ENCODE results near the gene CHAT.

CHAT gene

DNA sequence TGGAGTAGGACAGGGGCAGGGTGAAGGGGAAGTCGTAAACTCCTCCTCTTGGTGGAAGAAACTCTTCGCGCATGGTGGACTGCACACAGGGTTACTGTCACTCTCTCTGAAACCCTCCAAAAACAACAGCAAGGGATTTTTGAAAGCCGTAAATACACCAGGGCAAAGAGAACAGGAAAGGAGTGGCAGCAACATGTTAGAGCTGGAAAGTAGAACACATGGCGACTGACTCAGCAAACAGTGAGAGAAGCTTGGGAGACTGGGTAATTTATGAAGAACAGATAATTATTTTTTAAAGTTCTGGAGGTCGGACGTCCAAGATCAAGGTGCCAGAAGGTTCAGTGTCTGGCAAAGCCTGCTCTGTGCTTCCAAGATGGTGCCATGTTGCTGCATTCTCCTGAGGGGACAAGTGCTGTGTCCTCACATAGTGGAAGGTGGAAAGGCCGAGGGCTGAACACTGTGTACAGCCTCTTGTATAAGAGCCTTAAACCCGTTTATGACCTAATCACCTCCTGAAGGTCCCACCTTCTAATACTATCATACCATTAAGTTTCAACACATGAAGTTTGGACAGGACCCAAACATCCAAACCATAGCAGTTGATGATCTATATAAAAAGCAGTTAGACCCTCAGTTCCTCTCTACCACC is 43.1 kb downstream of the CHAT start:
- H3K27ac ChIP-seq: no peak overlapping the region
- TF ChIP-seq, protein P1, sequence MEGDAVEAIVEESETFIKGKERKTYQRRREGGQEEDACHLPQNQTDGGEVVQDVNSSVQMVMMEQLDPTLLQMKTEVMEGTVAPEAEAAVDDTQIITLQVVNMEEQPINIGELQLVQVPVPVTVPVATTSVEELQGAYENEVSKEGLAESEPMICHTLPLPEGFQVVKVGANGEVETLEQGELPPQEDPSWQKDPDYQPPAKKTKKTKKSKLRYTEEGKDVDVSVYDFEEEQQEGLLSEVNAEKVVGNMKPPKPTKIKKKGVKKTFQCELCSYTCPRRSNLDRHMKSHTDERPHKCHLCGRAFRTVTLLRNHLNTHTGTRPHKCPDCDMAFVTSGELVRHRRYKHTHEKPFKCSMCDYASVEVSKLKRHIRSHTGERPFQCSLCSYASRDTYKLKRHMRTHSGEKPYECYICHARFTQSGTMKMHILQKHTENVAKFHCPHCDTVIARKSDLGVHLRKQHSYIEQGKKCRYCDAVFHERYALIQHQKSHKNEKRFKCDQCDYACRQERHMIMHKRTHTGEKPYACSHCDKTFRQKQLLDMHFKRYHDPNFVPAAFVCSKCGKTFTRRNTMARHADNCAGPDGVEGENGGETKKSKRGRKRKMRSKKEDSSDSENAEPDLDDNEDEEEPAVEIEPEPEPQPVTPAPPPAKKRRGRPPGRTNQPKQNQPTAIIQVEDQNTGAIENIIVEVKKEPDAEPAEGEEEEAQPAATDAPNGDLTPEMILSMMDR (conservative IDR thresholded peaks at IDR 0.05): no peak

DNA sequence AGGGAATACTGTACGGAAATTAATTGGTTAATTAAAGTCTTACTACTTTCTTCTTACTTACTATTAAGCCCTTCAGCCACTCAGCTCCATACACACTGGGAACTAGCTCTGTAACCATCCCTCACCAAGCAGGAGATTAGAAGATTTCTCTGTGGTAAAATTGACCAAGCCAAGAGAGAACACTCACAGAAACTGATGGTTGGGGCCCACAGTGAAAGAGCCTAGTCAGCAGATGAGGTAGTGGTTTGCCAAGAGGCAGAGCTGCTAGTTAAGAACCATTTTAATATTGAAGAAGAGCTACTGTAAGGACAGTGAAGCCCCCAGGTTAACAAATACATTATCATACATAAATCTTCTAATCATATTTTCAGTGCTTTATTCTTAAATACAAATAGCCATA is 43.8 kb downstream of the CHAT start:
- TF ChIP-seq, protein P1 (conservative IDR thresholded peaks at IDR 0.05): no peak
- H3K27ac ChIP-seq: no peak overlapping the region

DNA sequence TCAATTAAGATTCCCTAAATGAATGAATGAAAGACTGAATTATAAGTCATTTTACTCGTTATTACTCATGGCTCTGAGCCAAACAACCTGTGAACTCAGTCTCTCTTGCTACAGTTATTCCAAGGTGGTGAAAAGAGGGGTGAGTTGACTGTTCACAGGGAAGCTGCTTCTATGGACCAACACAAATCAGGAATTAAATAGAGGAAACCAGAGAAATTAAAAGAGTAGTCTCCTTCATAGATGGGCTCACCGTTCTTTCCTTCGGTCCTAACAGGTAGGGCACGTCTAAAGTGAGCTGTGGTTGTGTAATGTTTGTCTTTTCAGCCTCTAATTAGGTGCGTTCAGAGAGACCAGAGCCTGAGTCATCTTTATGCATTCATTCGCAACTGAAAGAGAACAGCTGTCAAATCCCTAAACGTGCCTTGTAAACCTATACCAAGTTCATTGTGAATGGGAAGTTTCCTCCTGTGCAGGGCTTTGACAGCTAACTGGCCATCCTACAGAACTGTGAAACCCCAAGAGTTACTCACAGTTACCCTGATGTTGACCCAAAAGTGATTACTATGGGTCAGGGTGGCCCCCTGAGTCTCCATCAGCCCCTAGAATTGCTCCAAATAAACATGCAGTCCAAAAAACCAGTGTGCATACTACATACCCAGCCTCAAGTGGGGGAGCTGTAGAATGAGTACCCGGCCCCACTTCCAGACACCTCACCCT is 47.5 kb downstream of the CHAT start:
- TF ChIP-seq, protein P1 (conservative IDR thresholded peaks at IDR 0.05): no peak

DNA sequence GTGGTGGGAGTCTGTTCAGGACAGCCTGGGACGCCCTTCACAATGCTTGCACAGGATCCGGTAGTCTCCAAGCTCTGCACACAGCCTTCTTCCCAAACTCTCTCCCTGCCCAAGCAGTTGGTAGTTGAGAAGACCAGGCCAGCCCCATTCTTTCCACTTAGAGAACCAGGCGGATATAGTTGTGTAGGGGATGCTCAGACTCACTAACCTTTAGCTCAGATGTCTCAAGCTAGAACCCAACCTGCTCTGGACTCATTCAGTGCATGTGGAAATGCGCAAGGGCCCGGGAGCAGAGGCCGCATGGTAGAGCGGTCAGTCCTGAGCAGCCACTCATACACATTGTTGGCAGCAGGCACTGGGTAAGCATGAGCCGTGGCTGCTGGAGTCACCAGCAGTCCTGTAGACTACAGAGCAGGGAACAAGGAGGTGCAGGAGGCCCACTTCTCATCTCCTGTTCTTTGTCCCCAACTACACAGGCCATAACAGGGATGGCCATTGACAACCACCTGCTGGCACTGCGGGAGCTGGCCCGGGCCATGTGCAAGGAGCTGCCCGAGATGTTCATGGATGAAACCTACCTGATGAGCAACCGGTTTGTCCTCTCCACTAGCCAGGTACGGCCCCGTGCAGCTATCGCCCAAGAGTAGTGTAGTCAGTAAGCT is 48.5 kb downstream of the CHAT start:
- TF ChIP-seq, protein P1 (conservative IDR thresholded peaks at IDR 0.05): no peak
- no peak overlapping the region for H3K27ac ChIP-seq

More for the DNA sequence above, 47.5 kb downstream of the CHAT start:
- no peak overlapping the region for H3K27ac ChIP-seq

DNA sequence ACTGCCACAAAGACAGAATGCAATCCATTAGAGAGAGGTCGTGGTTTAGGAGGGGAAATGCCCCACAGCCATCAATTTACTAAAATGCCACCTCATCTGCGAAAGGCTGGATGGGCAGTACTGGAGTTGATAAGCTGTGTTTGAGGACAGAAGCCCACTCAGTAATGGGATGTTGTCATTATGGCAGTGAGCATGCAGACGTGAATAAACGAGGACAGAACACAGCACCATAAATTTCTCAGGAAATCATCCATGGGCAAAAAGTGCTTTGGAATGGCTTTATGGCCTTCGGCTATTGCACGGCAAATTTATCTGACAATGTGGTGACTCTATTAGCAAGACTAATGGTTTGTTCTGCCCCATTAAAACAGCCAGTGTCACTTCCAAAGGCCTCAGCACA is 49.8 kb downstream of the CHAT start:
- no peak overlapping the region for H3K27ac ChIP-seq
- TF ChIP-seq, protein P1 (conservative IDR thresholded peaks at IDR 0.05): no peak

DNA sequence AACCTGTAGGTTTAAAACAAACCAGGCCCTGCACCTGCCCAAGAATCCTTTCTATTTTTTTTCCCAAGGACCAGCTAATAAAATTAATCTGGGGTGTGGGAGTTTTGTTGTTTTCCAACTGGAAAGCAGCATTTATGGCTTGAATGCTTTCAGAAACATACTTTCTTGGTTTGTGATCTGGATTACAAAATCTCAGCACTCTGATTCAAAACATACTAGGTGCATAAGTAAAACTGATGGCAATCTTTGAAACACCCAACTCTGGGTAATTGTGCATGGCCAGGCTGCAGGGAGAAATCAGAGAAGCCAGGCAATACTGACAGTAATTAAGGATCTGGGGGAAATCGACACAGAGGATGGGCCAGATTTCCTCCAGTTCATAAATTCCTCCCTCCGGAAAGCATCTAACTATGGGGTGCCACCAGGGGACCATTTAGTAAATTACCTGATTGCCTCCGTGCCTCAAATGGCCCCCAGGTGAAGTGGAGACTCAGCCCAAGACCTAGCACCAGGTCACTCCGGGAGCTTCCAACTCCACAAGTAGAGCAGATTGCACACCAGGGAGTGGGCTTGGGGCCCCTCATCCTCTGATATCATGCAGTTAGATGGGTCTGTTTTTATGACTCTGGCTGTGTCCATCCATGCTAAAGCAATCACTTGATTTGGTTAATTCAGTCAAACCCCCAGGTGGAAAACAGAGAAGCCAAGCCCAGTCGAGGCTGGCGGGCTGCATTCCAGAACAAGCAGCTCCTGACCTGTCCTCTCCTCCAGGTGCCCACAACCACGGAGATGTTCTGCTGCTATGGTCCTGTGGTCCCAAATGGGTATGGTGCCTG is 50.4 kb downstream of the CHAT start:
- TF ChIP-seq, protein P1 (conservative IDR thresholded peaks at IDR 0.05): no peak
- H3K27ac ChIP-seq: no peak overlapping the region

All from VCaP (cell line).